Ovary (tissue), 9 donors: Measurements from ENCODE around the gene CDK3. TPM values are rescaled to one million over a fixed set of nuclear protein-coding genes. Genes with fewer than 3 reads are reported as not detected.

Source experiments
- DNase-seq, 5 donors: peaks; one replicate each; pipeline ENCODE4 v3.0.0-alpha.2; 2019 to 2020
- H3K27ac ChIP-seq, 2 donors: fragments of 200-600 bp; one replicate each; pipeline versions ENCODE4 v1.5.1 to v1.8.0; 2019 to 2022
- H3K27me3 ChIP-seq: fragments of 200-600 bp; one replicate; pipeline ENCODE4 v1.8.0; 2022
- H3K36me3 ChIP-seq: fragments of 200-600 bp; sonication (generic); one replicate; pipeline ENCODE4 v1.5.1; 2019
- H3K4me1 ChIP-seq: one replicate; pipeline ENCODE4 v1.8.1; 2013; ENCODE audit warnings: mild to moderate bottlenecking, moderate library complexity; ENCODE audit not compliant: insufficient read depth
- H3K4me3 ChIP-seq: fragments of 200-600 bp; sonication (generic); one replicate; pipeline ENCODE4 v1.5.1; 2017
- H3K9me3 ChIP-seq, 2 donors: fragments of 200-600 bp in 1 of 2; sonication (generic) in 1 of 2; one replicate each; pipeline versions ENCODE4 v1.5.1 to v1.8.1; 2013 to 2019; ENCODE audit warnings: mild to moderate bottlenecking in 1 of 2, moderate library complexity in 1 of 2
- EP300 ChIP-seq: sonication (generic); formaldehyde crosslinking; IDR thresholded peaks from one replicate; pipeline ENCODE4 v1.6.1; 2017; ENCODE audit warnings: antibody characterized with exemption
- POLR2A ChIP-seq: fragments of 450-650 bp; IDR thresholded peaks from one replicate; pipeline ENCODE4 v1.6.1; 2017; ENCODE audit warnings: antibody characterized with exemption, mild to moderate bottlenecking, moderate library complexity
- WGBS, 3 donors: extraction: QIAGEN DNeasy Blood & Tissue Kit in 1 of 3; methylation state at CpG; one replicate each; pipeline versions ENCODE4 v1.1.5 to v1.1.7; 2013 to 2017; 5-methylcytosine and 5-hydroxymethylcytosine counted together
- intact Hi-C, 4 donors: fragments of 100-400 bp; cut with DNase I; formaldehyde crosslinking; loops; one replicate each; pipeline versions ENCODE4 v1.11.0 to v1.15.1; 2022 to 2023
- polyA plus RNA-seq, 2 donors: library from polyadenylated mRNA; stranded (reverse); fragments of 200-250 nt in 1 of 2; fragments of 350-450 nt in 1 of 2; fragmentation: Illumina TruSeq in 1 of 2; extraction: RNeasy Lipid Tissue Mini Kit (QIAGEN cat#74804) in 1 of 2; gene quantifications; one replicate each; pipeline ENCODE4 v1.2.3, GENCODE V29; 2013 to 2014
- total RNA-seq, 7 donors: library from RNA; depleted of rRNA in 2 of 7; stranded (reverse); fragments of >200 nt in 2 of 7; fragmentation: NEBNext Ultra II Directional in 3 of 7; extraction: Animal tissue kit (Norgen Biotek cat#: 25700) in 3 of 7; gene quantifications; one replicate each; pipeline versions ENCODE4 v1.1.0 to v1.2.4, GENCODE V29; 2016 to 2023
- TF ChIP-seq, protein P1 (sequence below), 3 donors: fragments of 450-650 bp in 2 of 3; fragments of 200-600 bp in 1 of 3; IDR thresholded peaks; one replicate each; pipeline versions ENCODE4 v1.5.1 to v1.8.0; 2016 to 2022; ENCODE audit warnings: antibody characterized with exemption in 3 of 3, mild to moderate bottlenecking in 1 of 3
- donor health status: DM: no; HTN: no; CAD: no; lungs with moderate emphysema.
- donor health status: DM: no; HTN: no; CAD: no.
- donor health status: Bipolar disorder and iron deficiency.
- donor health status: DM: yes; HTN: yes; CAD: no.
- donor health status: DM: no; HTN: no; CAD: no.
- donor health status: DM: yes; HTN: yes; CAD: no.

The CDK3 gene
- total and polyA plus RNA-seq, 9 donors = 1.3 to 10.8 (median 5.5) TPM

DNA sequence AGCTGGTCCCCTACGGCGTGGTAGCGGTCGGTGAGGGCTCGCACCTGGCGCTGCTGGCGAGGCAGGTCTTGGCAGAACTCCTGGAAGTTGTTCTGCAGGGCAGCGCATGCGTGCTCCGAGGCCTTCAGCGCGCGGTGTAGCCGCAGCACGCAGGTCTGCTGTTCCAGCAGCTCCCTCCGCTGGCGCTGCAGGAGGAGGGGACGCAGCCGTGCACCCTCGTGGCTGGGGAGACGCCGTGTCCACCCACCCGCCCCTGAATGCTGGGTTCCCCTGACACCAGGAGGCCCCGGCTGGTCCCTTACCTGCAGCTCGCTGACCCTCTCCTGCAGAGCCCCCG lies 14.2 kb downstream of the CDK3 start:
- H3K9me3 ChIP-seq = no peaks in the 10 kb centered on the region
- no peaks in the 10 kb centered on the region for H3K4me1 ChIP-seq
- no peak for TF ChIP-seq EP300
- TF ChIP-seq, protein P1, sequence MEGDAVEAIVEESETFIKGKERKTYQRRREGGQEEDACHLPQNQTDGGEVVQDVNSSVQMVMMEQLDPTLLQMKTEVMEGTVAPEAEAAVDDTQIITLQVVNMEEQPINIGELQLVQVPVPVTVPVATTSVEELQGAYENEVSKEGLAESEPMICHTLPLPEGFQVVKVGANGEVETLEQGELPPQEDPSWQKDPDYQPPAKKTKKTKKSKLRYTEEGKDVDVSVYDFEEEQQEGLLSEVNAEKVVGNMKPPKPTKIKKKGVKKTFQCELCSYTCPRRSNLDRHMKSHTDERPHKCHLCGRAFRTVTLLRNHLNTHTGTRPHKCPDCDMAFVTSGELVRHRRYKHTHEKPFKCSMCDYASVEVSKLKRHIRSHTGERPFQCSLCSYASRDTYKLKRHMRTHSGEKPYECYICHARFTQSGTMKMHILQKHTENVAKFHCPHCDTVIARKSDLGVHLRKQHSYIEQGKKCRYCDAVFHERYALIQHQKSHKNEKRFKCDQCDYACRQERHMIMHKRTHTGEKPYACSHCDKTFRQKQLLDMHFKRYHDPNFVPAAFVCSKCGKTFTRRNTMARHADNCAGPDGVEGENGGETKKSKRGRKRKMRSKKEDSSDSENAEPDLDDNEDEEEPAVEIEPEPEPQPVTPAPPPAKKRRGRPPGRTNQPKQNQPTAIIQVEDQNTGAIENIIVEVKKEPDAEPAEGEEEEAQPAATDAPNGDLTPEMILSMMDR (IDR thresholded peaks at IDR 0.05) = no peak
- no peak for TF ChIP-seq POLR2A
- H3K4me3 ChIP-seq = no peak overlapping the region
- intact Hi-C loops = loop anchor here in 2 of 4 donors (5.0 to 10.0 kb wide), 3 partner anchors 87 to 262 kb away; partner anchors contain the start of gene EXOC7 (in 1 of the 2)
- no peak overlapping the region for H3K27ac ChIP-seq
- no peaks in the 10 kb centered on the region for H3K27me3 ChIP-seq
- 46 to 68% (median 57%) methylated on average over 6 to 26 of the region's 26 CpGs for WGBS, 3 donors
- H3K36me3 ChIP-seq = no peaks in the 10 kb centered on the region
- DNase-seq = peak in 1 of 5 donors; percentile 63

DNA sequence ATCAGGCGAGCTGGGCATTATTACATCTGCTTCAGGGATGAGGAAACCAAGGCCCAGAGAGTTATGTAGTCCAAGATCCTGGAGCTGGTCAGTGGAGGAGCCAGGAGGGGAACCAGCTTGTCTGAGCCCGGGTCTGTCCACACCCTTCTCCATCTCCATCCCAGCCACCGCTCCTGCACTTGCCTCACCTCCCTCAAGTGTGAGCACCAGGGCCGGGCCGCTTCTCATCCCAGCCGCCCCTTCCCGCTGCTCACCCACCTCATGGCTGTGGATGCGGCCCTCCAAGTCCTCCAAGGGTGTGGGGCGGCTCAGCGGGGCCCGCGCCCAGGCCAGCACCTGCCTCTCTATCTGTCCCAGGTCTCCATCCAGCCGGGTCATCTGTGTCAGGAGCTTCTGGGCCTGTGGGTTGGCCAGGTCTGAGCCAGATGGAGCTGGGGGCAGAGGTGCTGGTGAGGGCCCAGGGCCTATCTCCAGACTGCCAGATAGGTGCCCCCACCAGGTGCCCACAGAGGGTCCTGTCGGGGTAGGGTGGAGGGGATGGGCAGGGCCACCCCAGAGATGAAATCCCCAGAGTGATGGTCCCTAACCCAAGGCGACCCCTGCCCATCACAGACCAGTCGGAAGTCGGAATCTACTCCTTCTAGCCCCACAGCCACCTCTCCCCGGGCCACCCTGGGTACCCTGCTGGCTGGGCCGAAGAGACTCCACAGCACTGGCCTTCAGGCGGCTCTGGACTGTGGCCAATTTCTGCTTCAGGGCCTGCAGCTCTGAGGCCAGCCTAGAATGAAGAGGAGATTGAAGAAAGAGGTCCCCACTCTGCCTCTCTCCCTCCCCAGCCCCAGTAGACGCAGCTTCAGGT lies 17.1 kb downstream of the CDK3 start:
- intact Hi-C loops = loop anchor here in 1 of 4 donors (10.0 kb wide), 1 partner anchor 257 kb away; no protein-coding TSS in a partner anchor
- no peaks in the 10 kb centered on the region for H3K27me3 ChIP-seq
- no peak overlapping the region for H3K27ac ChIP-seq
- H3K9me3 ChIP-seq = no peaks in the 10 kb centered on the region
- no peak for DNase-seq
- no peaks in the 10 kb centered on the region for H3K36me3 ChIP-seq
- TF ChIP-seq EP300 = no peak
- TF ChIP-seq, protein P1 (IDR thresholded peaks at IDR 0.05) = no peak
- no peak for TF ChIP-seq POLR2A
- H3K4me1 ChIP-seq = no peaks in the 10 kb centered on the region
- WGBS, 3 donors = 83 to 88% (median 84%) methylated on average over 17 to 21 of the region's 21 CpGs
- H3K4me3 ChIP-seq = no peak overlapping the region

DNA sequence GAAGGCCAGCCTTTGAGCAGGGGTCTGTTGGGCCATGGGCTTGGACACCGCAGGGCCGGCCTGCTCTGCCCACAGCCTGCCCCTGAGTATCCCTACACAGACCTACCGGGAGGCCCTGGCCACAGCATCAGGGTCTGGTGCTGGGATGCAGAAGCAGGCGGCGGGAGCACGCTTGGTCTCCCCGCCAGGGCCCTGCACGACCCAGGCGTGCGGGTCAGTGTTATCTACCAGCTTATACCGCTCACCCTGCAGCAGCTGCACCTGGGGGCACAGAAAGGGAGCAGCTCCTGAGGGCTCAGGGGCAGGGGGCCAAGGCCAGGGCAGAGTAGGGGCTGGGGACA lies 17.7 kb downstream of the CDK3 start:
- DNase-seq = no peak
- Histone ChIP-seq H3K9me3 (no peaks in the 10 kb centered on the region), H3K4me3 (no peak overlapping the region), H3K27me3 (no peaks in the 10 kb centered on the region), H3K36me3 (no peaks in the 10 kb centered on the region), H3K4me1 (no peaks in the 10 kb centered on the region), H3K27ac (no peak overlapping the region)
- intact Hi-C loops = loop anchor here in 1 of 4 donors (10.0 kb wide), 1 partner anchor 256 kb away; no protein-coding TSS in a partner anchor
- TF ChIP-seq, protein P1 (IDR thresholded peaks at IDR 0.05) = no peak
- no peak for TF ChIP-seq EP300
- 72 to 89% (median 78%) methylated on average over 11 of the region's 11 CpGs for WGBS, 3 donors

DNA sequence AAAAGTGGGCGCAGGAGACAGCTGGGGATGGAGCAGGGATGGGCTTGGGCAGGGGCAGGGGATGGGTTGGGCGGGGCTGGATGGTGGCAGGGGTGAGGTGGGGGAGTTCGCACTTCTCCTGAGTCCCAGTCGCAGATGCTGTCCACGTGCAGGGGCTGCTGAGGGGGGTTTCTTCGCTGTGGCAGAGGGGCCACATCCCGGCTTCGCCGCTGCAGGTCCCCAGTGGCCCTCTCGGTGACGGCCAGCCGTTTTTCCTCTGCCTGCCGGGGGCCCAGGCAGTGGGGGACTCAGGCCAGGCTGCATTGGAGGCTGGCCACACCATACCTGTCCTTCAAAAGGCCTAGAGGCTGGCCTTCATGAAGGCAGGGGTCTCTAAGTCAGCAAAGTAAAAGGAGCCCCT lies 18.1 kb downstream of the CDK3 start:
- no peaks in the 10 kb centered on the region for H3K36me3 ChIP-seq
- no peak for DNase-seq
- no peaks in the 10 kb centered on the region for H3K27me3 ChIP-seq
- no peak overlapping the region for H3K27ac ChIP-seq
- H3K9me3 ChIP-seq = no peaks in the 10 kb centered on the region
- intact Hi-C loops = loop anchor here in 1 of 4 donors (10.0 kb wide), 1 partner anchor 256 kb away; no protein-coding TSS in a partner anchor
- no peak overlapping the region for H3K4me3 ChIP-seq
- H3K4me1 ChIP-seq = no peaks in the 10 kb centered on the region
- WGBS, 3 donors = 87 to 91% (median 90%) methylated on average over 13 of the region's 13 CpGs
- TF ChIP-seq, protein P1 (IDR thresholded peaks at IDR 0.05) = no peak
- no peak for TF ChIP-seq POLR2A
- no peak for TF ChIP-seq EP300
